Measurements from ENCODE around the gene KLK10.
"Not testable (repeated sequence)": the region's sequence is repeated elsewhere in the genome, so short reads cannot be mapped to it uniquely, and the experiment has no call there.

The KLK10 gene

DNA sequence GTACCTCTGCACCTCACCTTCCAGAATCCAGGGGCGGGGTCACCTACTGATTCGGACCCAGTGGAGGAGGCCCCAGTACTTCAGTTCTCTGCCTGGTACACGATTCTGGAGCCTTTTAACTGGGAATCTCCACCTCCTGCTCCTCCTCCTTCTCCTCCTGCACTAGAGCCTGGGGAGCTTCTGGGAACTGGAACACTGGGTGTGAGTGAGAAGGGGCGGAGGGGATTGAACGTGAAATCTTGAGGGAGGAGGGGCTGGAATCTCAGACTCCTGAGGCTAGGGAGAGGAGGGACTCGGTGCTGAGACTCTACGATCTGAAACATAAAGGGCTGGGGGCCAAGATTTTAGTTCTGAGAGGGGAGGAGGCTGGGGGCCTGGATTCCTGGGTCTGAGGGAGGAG is 18.0 kb downstream of the KLK10 start, which contains the start of gene KLK8:
Gene KLK8, minus strand, starts transcription at position 90 of the 400 bp plus-strand sequence. CDS start 437 bp downstream, outside the sequence.
- DNase-seq = peak; percentile 35

DNA sequence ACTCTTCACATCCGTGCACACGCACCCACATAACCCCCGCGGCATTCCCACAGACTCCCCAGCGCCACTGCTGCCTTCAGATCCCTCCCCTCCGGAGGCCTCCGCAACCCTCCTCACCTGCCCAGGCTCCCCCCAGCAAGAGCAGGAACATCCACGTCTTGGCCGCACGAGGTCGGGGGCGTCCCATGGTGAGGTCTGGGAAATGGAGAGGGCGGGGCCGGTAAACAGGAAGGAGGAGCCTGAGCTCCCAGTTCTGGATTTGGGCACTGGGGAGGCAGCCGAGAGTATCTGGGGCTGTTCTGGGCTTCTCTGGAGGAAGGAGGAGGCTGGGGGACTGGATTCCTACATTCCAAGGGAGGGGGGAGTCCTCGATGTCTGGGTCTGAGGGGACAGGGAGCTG is 18.5 kb downstream of the KLK10 start:
- no peak for DNase-seq

DNA sequence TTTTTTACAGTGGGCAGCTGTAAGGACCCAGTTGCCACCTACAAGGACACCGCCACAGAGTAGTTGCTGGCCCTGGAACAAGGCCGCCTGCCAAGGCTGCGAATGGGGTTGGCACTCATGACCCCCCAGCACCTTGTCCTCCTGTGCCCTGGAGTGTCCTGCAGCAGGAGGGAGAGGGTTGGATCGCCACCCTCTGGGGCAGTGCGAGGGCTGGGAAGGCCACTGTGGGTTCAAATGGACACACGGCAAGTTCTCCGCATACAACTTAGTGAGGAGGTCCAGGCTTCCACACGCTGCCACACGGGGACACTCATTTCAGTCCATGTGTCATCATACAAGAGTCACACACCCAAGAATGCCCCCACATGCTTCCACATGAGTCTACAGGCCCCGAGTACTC is 19.1 kb downstream of the KLK10 start:
- no peak for DNase-seq

DNA sequence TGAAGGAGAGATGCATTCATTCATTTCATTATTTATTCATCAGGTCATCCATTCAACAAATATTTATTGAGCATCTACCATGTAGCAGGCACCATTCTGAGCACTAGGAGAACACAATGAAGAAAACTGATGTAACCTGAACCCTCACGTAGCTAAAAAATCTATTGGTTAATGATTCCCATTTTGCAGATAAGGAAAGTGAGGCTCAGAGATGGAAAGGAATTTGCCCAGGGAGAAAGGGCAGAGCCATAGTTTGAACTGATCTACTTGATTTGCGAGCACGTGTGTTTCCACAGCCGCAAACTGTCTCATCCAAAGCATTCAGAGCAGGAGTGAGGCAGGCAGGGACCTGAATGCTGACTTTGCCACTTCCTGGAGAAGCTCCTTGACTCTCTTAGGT is 20.8 kb downstream of the KLK10 start:
- DNase-seq = no peak

DNA sequence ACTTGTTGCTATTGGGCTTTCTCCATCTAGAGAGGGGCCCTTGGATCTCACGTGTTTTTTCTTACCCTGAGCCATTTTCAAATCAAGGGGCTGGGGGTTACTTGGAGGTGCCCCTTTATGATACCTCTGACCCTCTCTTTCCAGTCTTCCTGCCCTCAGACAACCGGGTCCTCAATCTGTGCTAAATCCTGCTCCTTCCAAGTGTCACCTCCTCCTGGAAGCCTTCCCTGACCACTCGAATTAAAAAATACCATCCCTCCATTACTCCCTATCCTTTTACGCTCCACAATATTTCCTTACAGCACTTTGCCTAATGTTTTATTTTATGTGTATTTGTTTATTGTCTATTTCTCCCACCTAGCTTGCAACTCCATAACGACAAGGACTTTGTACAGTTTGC is 21.4 kb downstream of the KLK10 start:
- DNase-seq = no peak

- DNase-seq = no peak
Observed at GRCh38 chr19:50994129-50994528, 25.4 kb downstream of the KLK10 start.

DNA sequence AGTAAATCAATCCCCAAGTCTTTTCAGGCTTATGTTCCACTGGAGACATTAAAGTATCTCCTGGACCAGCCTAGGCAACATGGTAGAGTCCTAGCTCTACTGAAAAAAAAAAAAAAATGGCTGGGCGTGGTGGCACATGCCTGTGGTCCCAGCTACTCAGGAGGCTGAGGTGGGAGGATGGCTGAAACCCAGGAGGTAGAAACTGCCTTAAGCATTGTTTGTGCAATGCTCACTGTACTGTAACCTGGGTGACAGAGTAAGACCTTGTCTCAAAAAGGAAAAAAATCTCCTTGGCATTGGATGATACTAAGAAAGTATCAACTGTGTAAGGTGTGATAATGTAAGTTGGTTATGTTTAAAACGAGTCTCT is 26.9 kb downstream of the KLK10 start:
- no peak for DNase-seq

DNA sequence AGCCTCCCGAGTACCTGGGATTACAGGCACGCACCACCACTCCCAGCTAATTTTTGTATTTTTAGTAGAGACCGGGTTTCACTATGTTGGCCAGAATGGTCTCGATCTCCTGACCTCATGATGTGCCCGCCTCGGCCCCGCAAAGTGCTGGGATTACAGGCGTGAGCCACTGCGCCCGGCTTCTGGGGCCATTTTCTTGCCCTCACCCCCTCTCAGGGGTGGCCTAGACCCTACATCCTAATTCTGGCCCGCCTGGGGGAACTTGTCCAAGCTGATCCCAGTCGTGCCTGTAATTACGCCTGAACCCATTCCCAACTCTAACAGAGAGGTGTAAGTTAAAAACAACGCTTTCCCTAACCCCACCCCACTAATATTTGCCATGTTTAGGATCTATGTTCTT is 35.1 kb downstream of the KLK10 start:
- not testable (repeated sequence) for DNase-seq

GRCh38 chr19:50983625-50984292 is 35.8 kb downstream of the KLK10 start, which contains the start of gene KLK7:
Gene KLK7 (minus strand): TSS chr19:50983917. CDS start chr19:50982399, 1,518 bp downstream.
- DNase-seq = no peak

- no peak for DNase-seq
Observed at GRCh38 chr19:50982186-50982585, 37.3 kb downstream of the KLK10 start.

DNA sequence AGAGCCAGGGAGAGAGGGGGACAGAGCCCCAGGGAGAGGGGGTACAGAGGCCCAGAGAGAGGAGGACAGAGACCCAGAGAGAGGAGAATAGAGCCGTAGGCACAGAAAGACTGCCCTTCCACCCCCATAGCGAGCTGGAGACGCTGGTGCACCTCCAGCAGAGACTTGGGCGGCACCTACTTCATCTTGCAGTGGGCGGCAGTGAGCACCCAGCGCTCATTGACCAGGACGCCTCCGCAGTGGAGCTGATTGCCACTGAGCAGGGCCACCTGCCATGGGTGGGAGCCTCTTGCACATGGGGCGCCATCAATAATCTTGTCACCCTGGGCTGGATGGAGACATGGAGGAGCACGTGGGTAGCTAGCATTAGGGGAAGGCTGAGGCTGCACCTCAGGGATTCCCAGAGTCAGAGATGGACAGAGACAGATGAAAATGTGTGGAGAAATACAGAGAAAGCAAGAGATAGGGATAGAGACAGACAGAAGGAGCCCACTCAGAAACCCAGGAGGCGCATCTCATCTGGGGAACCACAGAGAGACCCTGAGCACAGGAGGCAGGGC is 37.8 kb downstream of the KLK10 start:
- no peak for DNase-seq

- no peak for DNase-seq
Observed at GRCh38 chr19:50980208-50980607, 39.3 kb downstream of the KLK10 start.

GRCh38 chr19:50979758-50980157 is 39.8 kb downstream of the KLK10 start:
- DNase-seq = no peak

DNA sequence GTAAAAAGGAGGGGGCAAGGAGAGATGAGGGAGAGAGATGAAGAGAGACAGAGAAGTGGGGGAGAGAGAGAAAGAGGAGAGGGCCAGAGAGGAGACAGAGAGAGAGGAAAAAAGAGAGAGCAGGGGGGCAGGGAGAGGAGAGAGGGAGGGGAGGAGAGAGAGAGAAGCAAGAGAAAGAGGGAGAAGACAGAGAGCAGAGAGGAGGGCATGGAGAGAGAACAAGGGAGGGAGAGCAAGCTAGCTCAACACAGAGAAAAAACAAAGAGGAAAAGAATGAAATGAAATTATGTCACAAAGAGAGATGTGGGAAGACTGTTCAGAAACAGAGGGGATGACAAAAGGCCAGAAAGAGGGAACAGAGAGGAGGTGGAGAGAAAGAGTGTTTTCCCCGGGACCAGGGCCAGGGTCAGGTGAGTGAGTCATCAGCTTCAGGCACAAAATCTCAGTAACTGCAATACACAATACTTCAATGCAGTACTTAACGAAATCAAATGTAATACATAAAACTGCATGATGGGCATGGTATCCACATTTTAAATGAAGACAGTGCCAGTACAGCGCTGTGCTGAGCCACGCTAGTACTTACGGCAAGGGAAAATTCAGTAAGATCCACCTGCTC is 40.6 kb downstream of the KLK10 start:
- DNase-seq = no peak

DNA sequence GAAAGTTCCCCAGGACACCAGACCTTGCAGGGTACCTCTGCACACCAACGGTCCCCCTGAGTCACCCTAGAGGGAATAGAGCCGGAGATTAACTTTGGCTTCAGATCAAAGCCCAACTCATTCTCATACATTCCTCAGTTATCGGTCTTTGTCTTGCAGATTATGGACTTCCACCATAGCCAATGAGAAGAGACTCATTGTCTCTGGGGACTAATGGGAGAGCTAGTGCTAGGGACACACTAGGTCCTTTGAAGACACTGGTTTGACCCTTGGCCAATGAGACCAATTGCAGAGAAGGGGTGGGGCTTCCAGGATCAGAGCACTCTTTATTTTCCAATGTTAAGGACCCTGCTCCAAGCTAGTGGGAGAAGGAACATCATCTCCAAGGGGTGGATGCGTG is 41.9 kb downstream of the KLK10 start:
- DNase-seq = no peak

DNA sequence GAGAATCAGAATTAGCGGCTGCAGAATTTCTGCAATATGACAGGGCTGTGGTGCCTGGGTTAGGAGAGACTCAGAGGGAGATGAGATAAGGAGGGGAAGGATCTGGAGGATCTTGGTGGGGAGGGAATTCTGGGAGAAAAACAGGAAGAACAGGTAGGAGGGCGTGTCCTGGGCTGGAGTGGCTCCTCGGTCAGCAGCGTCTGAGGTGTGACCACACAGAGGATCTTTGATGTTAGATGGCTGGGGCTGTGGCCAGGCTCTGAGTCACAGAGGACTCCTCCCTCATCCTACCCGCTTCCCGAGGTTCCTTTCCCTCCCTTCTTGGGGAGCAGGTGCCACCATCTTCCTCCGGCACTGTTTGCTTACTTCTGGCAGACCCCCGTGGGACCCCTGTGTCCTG is 43.7 kb downstream of the KLK10 start:
- DNase-seq = no peak

GRCh38 chr19:50974702-50975556 is 44.6 kb downstream of the KLK10 start:
- no peak for DNase-seq

GRCh38 chr19:50972795-50973376 is 46.6 kb downstream of the KLK10 start:
- no peak for DNase-seq

GRCh38 chr19:50969810-50970209 is 49.7 kb downstream of the KLK10 start:
- DNase-seq = not testable (repeated sequence)

- peak; percentile 47 for DNase-seq
Observed at GRCh38 chr19:50969413-50969760, 50.1 kb downstream of the KLK10 start, which contains the start of gene KLK6. Gene KLK6 (minus strand): TSS chr19:50969591. CDS start chr19:50968104, 1,487 bp downstream.

DNA sequence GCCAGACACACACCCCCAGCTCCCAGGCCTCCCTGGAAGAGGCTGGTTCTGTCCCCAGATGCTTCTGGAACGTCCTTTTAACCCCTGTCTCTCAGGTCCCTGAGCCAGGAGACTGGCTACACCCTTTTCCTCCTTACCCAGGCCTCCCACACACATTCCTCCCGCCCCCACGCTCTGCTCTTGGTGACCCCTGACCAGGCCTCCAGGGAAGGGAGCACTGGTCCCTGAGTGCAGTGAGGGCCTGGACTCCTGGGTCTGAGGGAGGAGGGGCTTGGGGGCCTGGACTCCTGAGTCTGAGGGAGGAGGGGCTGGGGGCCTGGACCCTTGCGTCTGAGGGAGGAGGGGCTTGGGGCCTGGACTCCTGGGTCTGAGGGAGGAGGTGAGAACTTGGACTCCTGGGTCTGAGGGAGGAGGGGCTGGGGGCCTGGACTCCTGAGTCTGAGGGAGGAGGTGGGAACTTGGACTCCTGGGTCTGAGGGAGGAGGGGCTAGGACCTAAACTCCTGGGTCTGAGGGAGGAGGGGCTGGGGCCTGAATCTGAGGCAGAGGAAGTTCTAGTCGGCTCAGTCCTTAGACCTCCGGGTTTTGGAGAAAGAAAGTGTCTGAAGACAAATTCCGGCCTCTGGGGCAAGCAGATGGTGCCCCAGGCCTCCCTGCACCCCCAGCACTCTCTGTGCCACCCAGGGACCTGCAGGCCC is 50.6 kb downstream of the KLK10 start:
- no peak for DNase-seq

Measured in right kidney (tissue), 1 donor.